GM21786 (cell line): ENCODE measurements around the gene XRN1.
"Not testable (repeated sequence)": the region's sequence is repeated elsewhere in the genome, so short reads cannot be mapped to it uniquely, and the experiment has no call there.

Experiments used
- ATAC-seq: cut with Tn5 transposase; IDR thresholded peaks from one replicate; pipeline ENCODE4 v1.9.1; 2021; ENCODE audit not compliant: unreplicated experiment

Gene XRN1, protein sequence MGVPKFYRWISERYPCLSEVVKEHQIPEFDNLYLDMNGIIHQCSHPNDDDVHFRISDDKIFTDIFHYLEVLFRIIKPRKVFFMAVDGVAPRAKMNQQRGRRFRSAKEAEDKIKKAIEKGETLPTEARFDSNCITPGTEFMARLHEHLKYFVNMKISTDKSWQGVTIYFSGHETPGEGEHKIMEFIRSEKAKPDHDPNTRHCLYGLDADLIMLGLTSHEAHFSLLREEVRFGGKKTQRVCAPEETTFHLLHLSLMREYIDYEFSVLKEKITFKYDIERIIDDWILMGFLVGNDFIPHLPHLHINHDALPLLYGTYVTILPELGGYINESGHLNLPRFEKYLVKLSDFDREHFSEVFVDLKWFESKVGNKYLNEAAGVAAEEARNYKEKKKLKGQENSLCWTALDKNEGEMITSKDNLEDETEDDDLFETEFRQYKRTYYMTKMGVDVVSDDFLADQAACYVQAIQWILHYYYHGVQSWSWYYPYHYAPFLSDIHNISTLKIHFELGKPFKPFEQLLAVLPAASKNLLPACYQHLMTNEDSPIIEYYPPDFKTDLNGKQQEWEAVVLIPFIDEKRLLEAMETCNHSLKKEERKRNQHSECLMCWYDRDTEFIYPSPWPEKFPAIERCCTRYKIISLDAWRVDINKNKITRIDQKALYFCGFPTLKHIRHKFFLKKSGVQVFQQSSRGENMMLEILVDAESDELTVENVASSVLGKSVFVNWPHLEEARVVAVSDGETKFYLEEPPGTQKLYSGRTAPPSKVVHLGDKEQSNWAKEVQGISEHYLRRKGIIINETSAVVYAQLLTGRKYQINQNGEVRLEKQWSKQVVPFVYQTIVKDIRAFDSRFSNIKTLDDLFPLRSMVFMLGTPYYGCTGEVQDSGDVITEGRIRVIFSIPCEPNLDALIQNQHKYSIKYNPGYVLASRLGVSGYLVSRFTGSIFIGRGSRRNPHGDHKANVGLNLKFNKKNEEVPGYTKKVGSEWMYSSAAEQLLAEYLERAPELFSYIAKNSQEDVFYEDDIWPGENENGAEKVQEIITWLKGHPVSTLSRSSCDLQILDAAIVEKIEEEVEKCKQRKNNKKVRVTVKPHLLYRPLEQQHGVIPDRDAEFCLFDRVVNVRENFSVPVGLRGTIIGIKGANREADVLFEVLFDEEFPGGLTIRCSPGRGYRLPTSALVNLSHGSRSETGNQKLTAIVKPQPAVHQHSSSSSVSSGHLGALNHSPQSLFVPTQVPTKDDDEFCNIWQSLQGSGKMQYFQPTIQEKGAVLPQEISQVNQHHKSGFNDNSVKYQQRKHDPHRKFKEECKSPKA (N-terminal part only)

DNA sequence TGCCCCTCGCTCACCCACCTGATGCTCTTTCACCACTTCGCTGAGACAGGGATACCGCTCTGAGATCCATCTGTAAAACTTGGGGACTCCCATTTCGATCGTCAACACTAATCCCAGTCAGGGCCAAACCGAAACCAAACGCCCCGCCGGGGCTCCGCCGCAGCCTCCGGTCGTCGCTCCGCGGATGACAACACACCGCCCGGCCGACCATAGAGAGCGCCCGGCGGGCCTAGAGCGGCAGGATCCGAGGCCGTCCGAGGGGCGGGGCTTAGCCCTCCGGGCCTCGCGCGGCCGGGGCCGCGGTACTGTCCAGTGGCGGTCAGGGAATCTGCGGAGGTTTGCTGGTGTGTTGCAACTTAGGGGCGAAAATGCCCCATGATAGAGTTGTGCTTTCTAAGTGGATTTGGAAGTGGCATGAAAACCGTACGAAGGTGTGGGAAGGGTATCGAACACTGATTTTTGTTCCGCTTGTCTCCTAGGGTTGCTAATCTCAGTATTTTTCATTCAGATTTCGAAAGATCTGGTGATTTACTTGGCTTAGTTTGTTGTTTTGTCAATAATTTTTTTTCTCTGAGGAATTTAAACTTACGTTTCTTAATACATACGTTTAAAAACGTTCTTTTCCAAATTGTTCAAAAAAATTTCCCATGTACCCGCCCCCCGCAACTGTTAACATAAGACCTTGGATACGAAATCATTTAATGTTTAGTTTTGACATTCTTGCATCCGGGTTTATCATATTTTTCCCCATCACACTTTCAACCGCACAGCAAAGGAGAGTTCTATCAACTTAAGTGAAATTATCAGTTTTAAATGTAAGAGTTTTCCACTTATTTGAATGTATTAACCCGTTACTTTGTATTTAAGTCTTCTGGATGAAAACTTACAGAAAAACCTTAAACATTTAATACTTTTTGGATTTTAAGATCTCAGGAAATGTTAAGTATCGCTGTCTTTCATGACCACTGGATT, at the start of gene XRN1:
Gene XRN1, minus strand, starts transcription at position 186 of the 972 bp plus-strand sequence. Its CDS starts 93 bp downstream, at position 93.
- peak; percentile 82 for ATAC-seq

DNA sequence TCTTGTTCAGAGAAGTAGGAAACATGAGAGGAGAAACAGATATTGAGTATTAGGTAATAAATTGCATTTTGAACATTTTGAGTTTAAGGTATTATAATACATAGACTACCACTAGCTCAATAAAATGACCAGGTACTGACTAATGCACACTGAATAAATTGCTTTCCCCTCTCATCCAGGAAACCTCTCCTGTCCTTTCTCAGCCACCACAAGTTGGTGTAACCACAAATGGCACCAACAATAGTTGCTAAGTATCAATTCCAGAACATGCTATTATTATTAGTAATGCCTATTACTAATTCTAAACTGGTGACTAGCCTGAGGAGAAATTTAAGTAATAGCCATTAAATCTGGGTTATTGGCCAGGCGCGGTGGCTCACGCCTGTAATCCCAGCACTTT, 47.3 kb upstream of the XRN1 start:
- no peak for ATAC-seq

DNA sequence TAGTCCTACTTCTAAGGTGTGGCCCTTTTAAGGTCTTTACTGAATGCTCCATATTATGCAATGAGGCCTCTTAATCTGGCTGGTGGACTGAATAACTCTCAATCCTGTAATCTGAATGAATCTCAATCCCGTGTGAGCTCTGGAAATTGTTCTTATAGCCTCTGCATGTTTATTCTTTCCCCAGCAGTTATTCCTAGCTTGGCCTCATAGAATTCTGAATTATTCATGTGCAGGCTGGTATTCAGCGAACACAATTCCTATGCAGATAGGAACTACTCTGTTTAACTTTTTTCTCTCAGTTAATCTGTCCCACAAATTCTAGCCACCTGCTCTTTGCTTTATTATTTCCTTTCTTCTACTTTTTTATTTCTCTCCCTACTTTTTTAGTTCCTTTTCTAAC, 44.3 kb upstream of the XRN1 start:
- no peak for ATAC-seq

DNA sequence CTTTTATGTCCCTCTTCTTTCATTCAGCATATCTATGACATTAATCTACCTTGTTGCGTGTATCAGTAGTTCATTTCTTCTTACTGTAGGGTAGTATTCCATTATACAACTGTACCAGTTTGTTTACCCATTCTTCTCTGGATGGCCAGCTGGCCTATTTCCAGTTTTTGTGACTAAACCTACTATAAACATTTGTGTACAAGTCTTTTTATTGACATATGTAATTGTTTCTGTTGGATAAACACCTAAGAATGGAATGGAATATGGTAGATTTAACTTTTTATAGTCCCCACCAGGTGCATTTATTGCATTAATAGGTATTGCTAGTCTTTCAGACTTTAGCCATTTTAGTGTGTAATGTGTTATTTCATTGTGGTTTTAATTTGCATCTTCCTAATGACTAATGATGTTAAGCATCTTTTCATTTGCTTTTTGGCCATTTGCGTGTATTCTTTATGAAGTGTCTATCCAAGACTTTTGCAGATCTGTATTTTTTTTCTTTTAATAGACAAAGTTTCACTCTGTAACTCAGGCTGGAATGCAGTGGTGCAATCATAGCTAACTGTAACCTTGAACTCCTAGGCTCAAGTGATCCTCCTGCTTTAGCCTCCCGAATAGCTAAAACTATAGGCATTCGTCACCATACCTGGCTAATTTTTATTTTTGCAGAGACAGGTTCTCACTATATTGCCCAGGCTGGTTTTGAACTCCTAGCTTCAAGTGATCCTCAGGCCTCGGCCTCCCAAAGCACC, 41.9 kb upstream of the XRN1 start:
- ATAC-seq: no peak

DNA sequence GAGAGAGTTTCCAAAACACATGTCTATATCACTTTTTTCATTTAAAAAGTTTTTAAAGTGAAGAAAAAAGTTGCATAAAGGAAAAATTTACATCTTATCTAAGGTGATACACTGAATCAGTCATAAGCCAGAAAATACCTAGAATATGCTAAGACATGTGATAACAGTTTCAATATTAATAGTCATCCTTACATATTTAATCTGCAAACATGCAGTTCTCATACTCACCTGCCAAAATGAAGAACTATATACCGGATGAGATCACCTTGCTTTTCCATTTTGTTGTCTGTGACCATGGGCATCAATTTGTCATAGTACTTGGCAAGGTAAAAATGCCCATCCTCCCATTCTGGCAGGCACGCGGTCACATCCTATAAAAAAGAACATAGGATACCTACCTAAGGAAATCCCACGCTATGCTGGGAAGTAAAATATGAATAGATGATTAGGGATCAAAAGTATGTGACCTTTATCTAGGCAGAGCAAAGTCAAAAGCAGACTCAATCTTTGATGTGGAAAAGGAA, 37.1 kb upstream of the XRN1 start:
- ATAC-seq: no peak

DNA sequence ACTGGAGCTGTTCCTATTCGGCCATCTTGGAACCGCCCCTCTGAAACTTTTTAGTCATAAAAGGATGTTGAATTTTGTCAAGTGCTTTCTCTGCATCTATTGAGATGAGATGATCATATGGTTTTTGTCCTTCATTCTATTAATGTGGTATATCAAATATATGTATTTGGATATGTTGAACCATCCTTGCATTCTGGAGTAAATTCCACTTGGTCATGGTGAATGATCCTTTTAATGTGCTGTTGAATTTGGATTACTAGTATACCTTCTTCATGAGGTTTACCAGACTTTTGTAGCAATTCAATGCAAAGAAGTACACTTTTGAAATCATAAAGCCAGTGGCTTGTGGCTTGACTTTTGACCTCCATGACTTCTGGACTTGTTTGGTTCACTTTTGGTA, 33.4 kb upstream of the XRN1 start:
- ATAC-seq: no peak

DNA sequence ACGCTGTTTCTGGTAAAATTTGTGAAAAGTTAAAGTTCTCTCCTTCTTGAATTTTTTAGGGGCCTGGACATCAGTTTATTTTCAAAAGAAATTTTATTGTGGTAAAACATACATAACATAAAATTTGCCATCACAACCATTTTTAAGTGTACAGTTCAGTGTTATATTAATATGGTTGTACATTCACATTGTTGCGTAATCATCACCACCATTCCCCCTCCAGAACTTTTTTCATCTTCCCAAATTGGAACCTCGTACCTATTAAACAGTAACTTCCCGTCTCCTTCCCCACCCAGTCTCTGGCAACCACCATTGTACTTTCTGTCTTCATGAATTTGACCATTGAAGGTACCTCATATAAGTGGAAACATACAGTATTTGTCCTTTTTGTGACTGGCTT, 23.0 kb upstream of the XRN1 start:
- no peak for ATAC-seq

DNA sequence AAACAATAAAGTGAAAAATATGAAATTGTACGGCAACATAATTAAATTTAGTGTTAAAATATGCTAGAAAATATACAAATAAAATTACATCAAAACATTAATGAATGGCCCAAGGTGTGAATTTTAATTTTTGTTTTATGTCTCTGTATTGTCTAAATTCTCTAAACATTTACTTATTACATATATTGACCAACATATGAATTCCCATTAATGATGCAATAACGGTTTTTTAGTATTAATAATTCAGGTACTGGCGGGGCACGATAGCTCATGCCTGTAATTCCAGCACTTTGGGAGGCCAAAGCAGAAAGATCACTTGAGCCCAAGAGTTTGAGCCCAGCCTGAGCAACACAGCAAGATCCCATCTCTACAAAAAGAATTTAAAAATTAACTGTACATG, 20.6 kb upstream of the XRN1 start:
- ATAC-seq: no peak

DNA sequence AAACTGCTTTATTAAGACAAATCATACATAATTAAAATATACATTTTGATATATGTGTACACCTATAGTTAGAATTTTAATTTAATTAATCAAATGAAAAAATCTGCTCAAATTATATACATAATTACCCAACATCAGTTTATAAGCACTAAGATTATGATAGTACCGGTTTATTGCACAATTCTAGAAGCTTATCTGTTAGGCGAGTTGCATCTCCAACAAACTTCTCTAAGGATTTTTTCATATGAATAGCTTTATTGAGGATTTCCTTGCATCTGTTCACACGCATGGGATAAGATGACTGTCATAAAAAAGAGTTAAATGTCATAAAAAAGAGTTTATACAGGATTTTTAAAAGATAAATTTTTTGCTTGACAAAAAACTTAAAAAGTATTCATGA, 19.9 kb upstream of the XRN1 start:
- ATAC-seq: no peak

DNA sequence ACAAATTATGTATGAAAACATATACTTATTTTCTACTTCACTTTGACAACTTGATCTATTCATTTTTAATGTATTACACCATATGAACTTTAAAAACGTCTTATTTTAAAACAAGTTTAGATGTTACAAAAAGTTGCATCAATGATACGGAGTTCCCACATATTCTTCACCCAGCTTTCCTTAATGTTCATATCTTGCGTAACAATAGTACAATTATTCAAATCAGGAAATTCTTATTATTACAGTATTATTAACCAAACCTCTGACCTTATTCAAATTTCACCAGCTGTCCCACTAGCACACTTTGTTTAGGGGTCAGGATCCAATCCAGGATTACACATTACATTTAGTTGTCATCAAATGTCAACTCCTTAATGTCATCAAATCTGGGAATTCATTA, 12.9 kb upstream of the XRN1 start:
- ATAC-seq: no peak

DNA sequence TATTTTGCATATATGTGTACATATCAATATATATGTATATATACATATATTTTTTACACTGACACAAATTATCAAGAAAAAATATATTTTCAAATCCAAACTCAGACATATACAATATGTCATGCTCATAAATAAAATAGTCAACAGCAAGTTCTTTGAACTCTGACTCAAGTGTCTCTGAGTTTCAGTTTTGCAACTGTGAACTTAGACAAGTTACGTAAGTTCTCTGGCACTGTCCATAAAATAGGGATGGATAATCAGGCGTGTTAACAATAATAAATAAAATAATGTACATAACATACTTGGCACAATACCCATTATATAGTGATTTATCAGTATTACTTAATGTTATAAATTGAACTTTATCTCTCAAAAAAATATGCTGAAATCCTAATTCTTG, 12.1 kb upstream of the XRN1 start:
- no peak for ATAC-seq

DNA sequence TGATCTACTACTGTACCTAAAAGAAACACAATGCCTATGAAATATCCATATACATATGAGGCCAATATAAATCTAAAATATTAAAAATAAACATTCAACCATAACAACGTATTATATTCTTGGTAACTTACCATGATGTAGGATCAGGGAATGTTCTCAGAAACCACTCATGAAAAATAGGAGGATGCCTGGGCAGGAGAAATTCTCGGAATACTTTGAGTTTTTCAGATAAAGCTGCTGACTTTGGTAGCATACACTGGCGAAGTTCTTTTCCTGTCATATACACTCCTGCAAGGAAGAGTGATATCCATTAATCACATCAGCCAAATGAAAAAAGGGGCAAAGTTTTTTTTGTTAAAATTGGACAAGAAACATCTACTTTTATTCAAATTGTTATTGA, 11.3 kb upstream of the XRN1 start:
- no peak for ATAC-seq

DNA sequence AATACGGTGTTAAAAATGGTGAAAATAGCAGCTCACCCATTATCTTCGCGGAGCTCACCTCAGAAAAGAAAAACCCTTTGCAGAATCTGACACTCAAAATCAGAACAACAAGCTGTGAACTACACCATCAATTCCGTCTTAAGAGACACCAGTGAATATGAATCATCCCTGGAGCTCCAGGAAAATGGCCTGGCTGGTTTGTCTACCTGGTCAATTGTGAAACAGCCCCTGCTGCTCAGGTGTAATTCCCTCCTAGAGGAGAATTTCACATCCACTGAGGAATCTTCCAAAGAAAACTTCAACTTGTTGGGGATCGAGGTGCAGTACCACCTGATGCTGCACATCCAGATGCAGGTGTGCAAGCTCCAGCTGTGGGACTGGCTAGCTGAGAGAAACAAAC, 3.0 kb upstream of the XRN1 start:
- ATAC-seq: no peak

DNA sequence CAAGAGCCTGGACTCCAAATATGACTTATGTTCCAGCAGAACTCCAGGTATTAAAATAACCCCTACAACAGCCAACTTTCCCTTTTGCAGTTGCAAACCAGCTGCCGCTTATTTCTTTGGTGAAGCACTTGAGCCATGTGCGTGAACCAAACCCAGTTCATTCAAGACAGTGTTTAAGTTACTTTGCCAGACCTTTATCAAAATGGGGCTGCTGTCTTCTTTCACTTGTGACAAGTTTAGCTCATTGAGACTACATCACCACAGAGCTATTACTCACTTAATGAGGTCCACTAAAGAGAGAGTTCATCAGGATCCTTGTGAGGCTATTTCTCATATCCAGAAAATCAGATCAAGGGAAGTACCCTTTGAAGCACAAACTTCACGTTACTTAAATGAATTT, 2.4 kb upstream of the XRN1 start:
- ATAC-seq: no peak

DNA sequence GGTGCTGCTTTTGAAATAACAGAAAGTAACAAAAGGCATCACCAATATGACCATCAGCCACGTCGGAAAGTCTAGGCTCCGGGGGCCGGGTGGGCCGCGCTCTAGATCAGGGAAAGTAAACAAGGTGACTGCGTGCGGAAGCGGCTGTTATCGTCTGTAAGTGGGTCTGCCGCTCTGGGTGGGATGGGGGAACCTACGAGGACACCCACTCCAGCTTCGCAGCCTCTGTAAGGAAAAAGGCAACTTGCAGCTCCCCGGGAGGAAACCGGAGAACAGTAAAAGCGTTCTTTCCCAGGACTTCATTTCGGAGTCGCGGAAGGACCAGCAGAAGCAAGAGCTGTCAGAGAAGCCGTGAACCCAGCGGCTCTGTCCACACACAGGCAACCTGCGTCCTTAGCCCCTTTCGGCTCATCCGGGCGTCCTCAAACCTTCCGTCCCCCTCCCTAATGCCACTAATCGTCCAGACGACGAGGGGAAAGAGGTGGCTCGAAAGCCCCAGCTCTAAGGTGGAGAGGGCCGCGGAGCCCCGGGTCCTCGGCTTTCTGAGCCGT, 461 bp downstream of the XRN1 start:
- ATAC-seq: peak; percentile 16

DNA sequence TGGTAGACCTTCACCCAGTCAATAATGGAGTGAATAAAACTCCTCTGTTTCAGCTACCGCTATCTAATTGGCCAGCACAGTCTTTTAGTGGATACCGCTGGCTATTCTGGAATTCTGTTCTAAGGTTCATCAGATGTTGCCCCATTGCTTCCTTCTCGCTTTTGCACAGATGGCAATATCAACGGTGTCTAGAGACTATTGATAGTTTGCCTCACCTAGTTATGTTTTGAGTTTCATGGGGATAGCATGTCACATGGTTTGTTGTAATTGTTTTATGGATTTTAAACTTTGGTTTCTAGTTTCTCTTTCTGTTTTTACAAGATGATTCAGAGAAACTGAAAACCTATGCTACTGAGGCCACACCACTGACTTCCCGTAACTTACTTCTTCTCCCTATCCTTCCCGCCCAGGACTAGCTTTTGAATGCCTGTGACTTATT, 2.0 kb downstream of the XRN1 start:
- ATAC-seq: peak; percentile 68

DNA sequence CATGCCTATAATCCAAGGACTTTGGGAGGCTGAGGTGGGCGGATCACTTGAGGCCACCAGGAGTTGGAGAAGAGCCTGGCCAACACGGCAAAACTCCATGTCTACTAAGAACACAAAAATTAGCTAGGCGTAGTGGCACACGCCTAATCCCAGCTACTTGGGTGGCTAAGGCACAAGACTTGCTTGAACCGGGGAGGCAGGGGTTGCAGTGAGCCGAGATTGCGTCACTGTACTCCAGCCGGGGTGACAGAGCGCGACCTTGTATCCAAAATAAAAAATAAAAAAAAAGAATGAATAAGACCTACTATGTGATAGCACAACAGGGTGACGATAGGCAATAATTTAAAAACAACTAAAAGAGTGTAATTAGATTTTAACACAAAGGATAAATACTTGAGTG, 3.5 kb downstream of the XRN1 start:
- ATAC-seq: no peak

DNA sequence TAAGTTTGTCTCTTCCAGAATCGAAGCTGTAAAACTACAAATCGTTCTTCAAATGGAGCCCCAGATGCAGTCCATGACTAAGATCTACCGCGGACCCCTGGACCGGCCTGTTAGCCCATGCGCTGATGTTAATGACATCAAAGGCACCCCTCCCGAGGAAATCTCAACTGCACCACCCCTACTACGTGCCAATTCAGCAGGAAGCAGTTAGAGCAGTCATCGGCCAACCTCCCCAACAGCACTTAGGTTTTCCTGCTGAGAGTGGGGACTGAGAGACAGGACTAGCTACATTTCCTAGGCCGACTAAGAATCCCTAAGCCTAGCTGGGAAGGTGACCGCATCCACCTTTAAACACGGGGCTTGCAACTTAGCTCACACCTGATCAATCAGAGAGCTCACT, 4.8 kb downstream of the XRN1 start:
- ATAC-seq: not testable (repeated sequence)
